Epidermal melanocyte (primary cell): ENCODE measurements around the gene TEKT2.

Experiments
- DNase-seq: peaks from one replicate; pipeline ENCODE4 v3.0.0; 2011; ENCODE audit warnings: low spot score; ENCODE audit not compliant: insufficient read length

The TEKT2 gene

GRCh38 chr1:36128126-36128904 is 44.4 kb downstream of the TEKT2 start:
- DNase-seq, result peak; percentile 14

- no peak for DNase-seq
Observed at GRCh38 chr1:36128905-36129206, 45.0 kb downstream of the TEKT2 start.

GRCh38 chr1:36132029-36132428 is 48.1 kb downstream of the TEKT2 start:
- DNase-seq, result no peak

- peak; percentile 87 for DNase-seq
Observed at GRCh38 chr1:36133484-36133883, 49.6 kb downstream of the TEKT2 start.

GRCh38 chr1:36134031-36134430 is 50.1 kb downstream of the TEKT2 start:
- peak; percentile 9 for DNase-seq

GRCh38 chr1:36134505-36135329 is 50.8 kb downstream of the TEKT2 start:
- DNase-seq, result peak; percentile 67

- no peak for DNase-seq
Observed at GRCh38 chr1:36135330-36135667, 51.4 kb downstream of the TEKT2 start.

- DNase-seq, result peak; percentile 8
Observed at GRCh38 chr1:36135796-36136195, 51.9 kb downstream of the TEKT2 start.

GRCh38 chr1:36136535-36136934 is 52.6 kb downstream of the TEKT2 start:
- DNase-seq, result peak; percentile 17

- no peak for DNase-seq
Observed at GRCh38 chr1:36137226-36137625, 53.3 kb downstream of the TEKT2 start.

GRCh38 chr1:36137776-36138175 is 53.9 kb downstream of the TEKT2 start:
- DNase-seq, result peak; percentile 8
